ENCODE results near the gene PLEKHB2.
"Not testable (repeated sequence)": the region's sequence is repeated elsewhere in the genome, so short reads cannot be mapped to it uniquely, and the experiment has no call there.

The PLEKHB2 gene

GRCh38 chr2:131113566-131114227, 8.6 kb downstream of the PLEKHB2 start:
- H3K4me1 ChIP-seq (ENCODE audit: control insufficient read depth, insufficient read depth, low read depth, low read length): peaks cover 6% of the 10 kb centered on the region
- no peak overlapping the region for H3K4ac ChIP-seq (ENCODE audit: low read depth in 1 of 2, low read length in 2 of 2)
- no peak overlapping the region for H3K18ac ChIP-seq (ENCODE audit: low read depth in 1 of 2, low read length in 2 of 2)
- H2BK15ac ChIP-seq (ENCODE audit: low read depth, poor library complexity, severe bottlenecking): no peak overlapping the region
- no peak overlapping the region for H3K23ac ChIP-seq (ENCODE audit: low read length in 2 of 2)
- H3K27me3 ChIP-seq (ENCODE audit: control insufficient read depth in 1 of 2, insufficient read depth in 1 of 2, low read length in 2 of 2): no peaks in the 10 kb centered on the region
- no peak for DNase-seq
- H2BK120ac ChIP-seq (ENCODE audit: low read depth, low read length): no peak overlapping the region
- H3K79me1 ChIP-seq (replicated peaks; ENCODE audit: low read length, poor library complexity, severe bottlenecking): peaks cover 19% of the 10 kb centered on the region
- WGBS: 97% methylated on average over 7 of the region's 7 CpGs
- H4K91ac ChIP-seq (ENCODE audit: low read length): no peak overlapping the region
- H2BK5ac ChIP-seq (ENCODE audit: low read depth, low read length, poor library complexity, severe bottlenecking): no peak overlapping the region
- no peak overlapping the region for H2BK12ac ChIP-seq (ENCODE audit: low read length in 2 of 2)
- no peak overlapping the region for H3K27ac ChIP-seq (ENCODE audit: low read length, poor library complexity, severe bottlenecking)
- H3K4me3 ChIP-seq (ENCODE audit: insufficient read depth in 1 of 2, low read depth in 1 of 2, low read length in 2 of 2): no peak overlapping the region
- no peak overlapping the region for H2AK5ac ChIP-seq (ENCODE audit: low read length, severe bottlenecking)
- H4K8ac ChIP-seq (ENCODE audit: low read length): no peak overlapping the region
- no peak overlapping the region for H2AFZ ChIP-seq (ENCODE audit: low read depth, low read length)
- H3K14ac ChIP-seq (ENCODE audit: low read length in 2 of 2): no peak overlapping the region
- peaks cover 9 to 24% of the 10 kb centered on the region in 2 experiments for H3K36me3 ChIP-seq (ENCODE audit: control insufficient read depth in 1 of 2, insufficient read depth in 2 of 2, low read depth in 1 of 2, low read length in 2 of 2)
- H3K9ac ChIP-seq (ENCODE audit: low read length): no peak overlapping the region
- H3K9me3 ChIP-seq (ENCODE audit: control insufficient read depth, low read length): no peaks in the 10 kb centered on the region
- H3K4me2 ChIP-seq (ENCODE audit: low read length, poor library complexity, severe bottlenecking): no peak overlapping the region

- not testable (repeated sequence) for H3K4ac ChIP-seq (ENCODE audit: low read depth in 1 of 2, low read length in 2 of 2); H3K18ac ChIP-seq (ENCODE audit: low read depth in 1 of 2, low read length in 2 of 2); H3K9me3 ChIP-seq (ENCODE audit: control insufficient read depth, low read length); H4K91ac ChIP-seq (ENCODE audit: low read length); H3K4me2 ChIP-seq (ENCODE audit: low read length, poor library complexity, severe bottlenecking); H2BK120ac ChIP-seq (ENCODE audit: low read depth, low read length); H3K4me3 ChIP-seq (ENCODE audit: insufficient read depth in 1 of 2, low read depth in 1 of 2, low read length in 2 of 2); H2BK5ac ChIP-seq (ENCODE audit: low read depth, low read length, poor library complexity, severe bottlenecking); H2AK5ac ChIP-seq (ENCODE audit: low read length, severe bottlenecking); H2BK12ac ChIP-seq (ENCODE audit: low read length in 2 of 2); H4K8ac ChIP-seq (ENCODE audit: low read length); H3K14ac ChIP-seq (ENCODE audit: low read length in 2 of 2); H3K4me1 ChIP-seq (ENCODE audit: control insufficient read depth, insufficient read depth, low read depth, low read length); H2BK15ac ChIP-seq (ENCODE audit: low read depth, poor library complexity, severe bottlenecking); H2AFZ ChIP-seq (ENCODE audit: low read depth, low read length); H3K27ac ChIP-seq (ENCODE audit: low read length, poor library complexity, severe bottlenecking); H3K9ac ChIP-seq (ENCODE audit: low read length); DNase-seq; H3K27me3 ChIP-seq (ENCODE audit: control insufficient read depth in 1 of 2, insufficient read depth in 1 of 2, low read length in 2 of 2); H3K23ac ChIP-seq (ENCODE audit: low read length in 2 of 2)
- 93% methylated on average over 3 of the region's 3 CpGs for WGBS
- peaks cover 9 to 21% of the 10 kb centered on the region in 2 experiments for H3K36me3 ChIP-seq (ENCODE audit: control insufficient read depth in 1 of 2, insufficient read depth in 2 of 2, low read depth in 1 of 2, low read length in 2 of 2)
- H3K79me1 ChIP-seq (replicated peaks; ENCODE audit: low read length, poor library complexity, severe bottlenecking): peaks cover 21% of the 10 kb centered on the region
These were observed 9.8 kb downstream of the PLEKHB2 start for GRCh38 chr2:131114950-131115349.

GRCh38 chr2:131115752-131116151, 10.6 kb downstream of the PLEKHB2 start:
- no peak overlapping the region for H3K23ac ChIP-seq (ENCODE audit: low read length in 2 of 2)
- no peak overlapping the region for H3K4me3 ChIP-seq (ENCODE audit: insufficient read depth in 1 of 2, low read depth in 1 of 2, low read length in 2 of 2)
- H2BK120ac ChIP-seq (ENCODE audit: low read depth, low read length): no peak overlapping the region
- no peaks in the 10 kb centered on the region for H3K27me3 ChIP-seq (ENCODE audit: control insufficient read depth in 1 of 2, insufficient read depth in 1 of 2, low read length in 2 of 2)
- no peaks in the 10 kb centered on the region for H3K9me3 ChIP-seq (ENCODE audit: control insufficient read depth, low read length)
- no peak overlapping the region for H2AFZ ChIP-seq (ENCODE audit: low read depth, low read length)
- H2BK15ac ChIP-seq (ENCODE audit: low read depth, poor library complexity, severe bottlenecking): no peak overlapping the region
- H2BK12ac ChIP-seq (ENCODE audit: low read length in 2 of 2): no peak overlapping the region
- no peak overlapping the region for H3K4ac ChIP-seq (ENCODE audit: low read depth in 1 of 2, low read length in 2 of 2)
- H3K36me3 ChIP-seq (ENCODE audit: control insufficient read depth in 1 of 2, insufficient read depth in 2 of 2, low read depth in 1 of 2, low read length in 2 of 2): peaks cover 10 to 15% of the 10 kb centered on the region in 2 experiments
- H3K4me1 ChIP-seq (ENCODE audit: control insufficient read depth, insufficient read depth, low read depth, low read length): peaks cover 5% of the 10 kb centered on the region
- no peak overlapping the region for H4K91ac ChIP-seq (ENCODE audit: low read length)
- no peak overlapping the region for H4K8ac ChIP-seq (ENCODE audit: low read length)
- H3K14ac ChIP-seq (ENCODE audit: low read length in 2 of 2): no peak overlapping the region
- H2AK5ac ChIP-seq (ENCODE audit: low read length, severe bottlenecking): no peak overlapping the region
- H3K9ac ChIP-seq (ENCODE audit: low read length): no peak overlapping the region
- no peak overlapping the region for H2BK5ac ChIP-seq (ENCODE audit: low read depth, low read length, poor library complexity, severe bottlenecking)
- H3K18ac ChIP-seq (ENCODE audit: low read depth in 1 of 2, low read length in 2 of 2): no peak overlapping the region
- peaks cover 23% of the 10 kb centered on the region for H3K79me1 ChIP-seq (replicated peaks; ENCODE audit: low read length, poor library complexity, severe bottlenecking)
- no peak overlapping the region for H3K27ac ChIP-seq (ENCODE audit: low read length, poor library complexity, severe bottlenecking)
- DNase-seq: no peak
- H3K4me2 ChIP-seq (ENCODE audit: low read length, poor library complexity, severe bottlenecking): no peak overlapping the region

GRCh38 chr2:131120815-131121317, 15.7 kb downstream of the PLEKHB2 start:
- WGBS: 98% methylated on average over 11 of the region's 12 CpGs
- no peak overlapping the region for H3K18ac ChIP-seq (ENCODE audit: low read depth in 1 of 2, low read length in 2 of 2)
- H3K27me3 ChIP-seq (ENCODE audit: control insufficient read depth in 1 of 2, insufficient read depth in 1 of 2, low read length in 2 of 2): no peaks in the 10 kb centered on the region
- no peak overlapping the region for H2BK12ac ChIP-seq (ENCODE audit: low read length in 2 of 2)
- H2BK120ac ChIP-seq (ENCODE audit: low read depth, low read length): no peak overlapping the region
- no peak overlapping the region for H3K4me2 ChIP-seq (ENCODE audit: low read length, poor library complexity, severe bottlenecking)
- no peak overlapping the region for H4K8ac ChIP-seq (ENCODE audit: low read length)
- no peak for DNase-seq
- no peak overlapping the region for H2AFZ ChIP-seq (ENCODE audit: low read depth, low read length)
- no peak overlapping the region for H2BK15ac ChIP-seq (ENCODE audit: low read depth, poor library complexity, severe bottlenecking)
- no peak overlapping the region for H2AK5ac ChIP-seq (ENCODE audit: low read length, severe bottlenecking)
- peaks cover 28 to 39% of the 10 kb centered on the region in 2 experiments for H3K36me3 ChIP-seq (ENCODE audit: control insufficient read depth in 1 of 2, insufficient read depth in 2 of 2, low read depth in 1 of 2, low read length in 2 of 2)
- no peak overlapping the region for H3K27ac ChIP-seq (ENCODE audit: low read length, poor library complexity, severe bottlenecking)
- H3K4me3 ChIP-seq (ENCODE audit: insufficient read depth in 1 of 2, low read depth in 1 of 2, low read length in 2 of 2): no peak overlapping the region
- no peak overlapping the region for H2BK5ac ChIP-seq (ENCODE audit: low read depth, low read length, poor library complexity, severe bottlenecking)
- H3K79me1 ChIP-seq (replicated peaks; ENCODE audit: low read length, poor library complexity, severe bottlenecking): peaks cover 38% of the 10 kb centered on the region
- no peak overlapping the region for H3K14ac ChIP-seq (ENCODE audit: low read length in 2 of 2)
- no peak overlapping the region for H3K4ac ChIP-seq (ENCODE audit: low read depth in 1 of 2, low read length in 2 of 2)
- no peak overlapping the region for H3K9ac ChIP-seq (ENCODE audit: low read length)
- peaks cover 2% of the 10 kb centered on the region for H3K4me1 ChIP-seq (ENCODE audit: control insufficient read depth, insufficient read depth, low read depth, low read length)
- H3K9me3 ChIP-seq (ENCODE audit: control insufficient read depth, low read length): no peaks in the 10 kb centered on the region
- H3K23ac ChIP-seq (ENCODE audit: low read length in 2 of 2): no peak overlapping the region
- H4K91ac ChIP-seq (ENCODE audit: low read length): no peak overlapping the region

Measured in mesenchymal stem cell (in vitro differentiated cells and primary cell).